Cardiac muscle cell (in vitro differentiated cells and primary cell): ENCODE results near the gene SMG1. TPM values are rescaled to one million over a fixed set of nuclear protein-coding genes. Genes with fewer than 3 reads are reported as not detected.

Source experiments
- DNase-seq, 2 donors: peaks; one replicate each; pipeline versions ENCODE4 v3.0.0 to v3.0.0-alpha.2; 2010 to 2017; ENCODE audit warnings: low read depth in 1 of 2, low spot score in 1 of 2
- H3K27ac ChIP-seq: fragments of 200-600 bp; sonication (generic); 2 replicates; pipeline ENCODE4 v1.5.1; 2016
- H3K27me3 ChIP-seq: fragments of 200-600 bp; sonication (generic); 2 replicates; pipeline ENCODE4 v1.6.0; 2016; ENCODE audit warnings: control low read depth
- H3K36me3 ChIP-seq: fragments of 200-600 bp; sonication (generic); 2 replicates; pipeline ENCODE4 v1.5.1; 2016; ENCODE audit warnings: control low read depth
- H3K4me1 ChIP-seq: fragments of 200-600 bp; sonication (generic); 2 replicates; pipeline ENCODE4 v1.8.1; 2017; ENCODE audit warnings: low read depth, mild to moderate bottlenecking, mixed run types
- H3K4me3 ChIP-seq: fragments of 200-600 bp; sonication (generic); 2 replicates; pipeline ENCODE4 v1.5.1; 2016; ENCODE audit warnings: mild to moderate bottlenecking
- H3K9me3 ChIP-seq: fragments of 200-600 bp; sonication (generic); 2 replicates; pipeline ENCODE4 v1.5.1; 2017; ENCODE audit warnings: low read depth, mild to moderate bottlenecking, control low read depth
- polyA plus RNA-seq: library from polyadenylated mRNA; unstranded; fragments of >200 nt; fragmentation: Nextera tagmentation; extraction: Ambion mirVana; gene quantifications from 2 replicates; pipeline ENCODE4 v1.2.1, GENCODE V29; 2016
- total RNA-seq: library from RNA; depleted of rRNA; stranded (reverse); fragments of >200 nt; gene quantifications from 2 replicates; pipeline ENCODE4 v1.2.3, GENCODE V29; 2016
- TF ChIP-seq, protein P1 (sequence below): IDR thresholded peaks from 2 replicates; pipeline ENCODE4 v1.5.1; 2012; ENCODE audit warnings: low read depth, mild to moderate bottlenecking, low read length

The SMG1 gene
- total and polyA plus RNA-seq, 2 experiments from 2014 or later: 8.2 to 30.1 TPM

DNA sequence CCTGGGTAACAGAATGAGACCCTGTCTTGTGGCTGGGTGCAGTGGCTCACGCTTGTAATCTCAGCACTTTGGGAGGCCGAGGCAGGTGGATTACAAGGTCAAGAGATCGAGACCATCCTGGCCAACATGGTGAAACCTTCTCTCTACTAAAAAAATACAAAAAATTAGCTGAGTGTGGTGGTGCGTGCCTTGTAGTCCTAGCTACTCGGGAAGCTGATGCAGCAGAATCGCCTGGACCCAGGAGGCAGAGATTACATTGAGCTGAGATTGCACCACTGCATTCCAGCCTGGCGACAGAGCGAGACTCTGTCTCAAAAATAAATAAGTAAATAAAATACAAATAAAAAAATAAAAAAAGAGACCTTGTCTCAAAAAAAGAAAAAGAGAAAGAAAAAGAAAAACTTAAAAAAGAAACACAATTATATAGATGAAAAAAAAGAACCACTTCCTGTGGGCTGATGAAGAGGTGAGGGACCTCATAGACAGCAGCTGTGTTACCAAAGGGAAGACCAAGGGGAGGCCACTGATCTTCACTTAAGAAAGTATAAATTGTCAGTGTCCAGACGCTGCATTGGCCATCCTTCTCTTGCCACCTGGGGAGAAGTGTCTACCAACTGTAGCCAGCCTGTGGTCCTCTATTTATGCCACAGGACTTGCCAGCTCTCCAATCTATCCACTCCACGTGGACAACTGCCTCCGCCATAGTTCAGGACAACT, 24.4 kb upstream of the SMG1 start:
- TF ChIP-seq, protein P1, sequence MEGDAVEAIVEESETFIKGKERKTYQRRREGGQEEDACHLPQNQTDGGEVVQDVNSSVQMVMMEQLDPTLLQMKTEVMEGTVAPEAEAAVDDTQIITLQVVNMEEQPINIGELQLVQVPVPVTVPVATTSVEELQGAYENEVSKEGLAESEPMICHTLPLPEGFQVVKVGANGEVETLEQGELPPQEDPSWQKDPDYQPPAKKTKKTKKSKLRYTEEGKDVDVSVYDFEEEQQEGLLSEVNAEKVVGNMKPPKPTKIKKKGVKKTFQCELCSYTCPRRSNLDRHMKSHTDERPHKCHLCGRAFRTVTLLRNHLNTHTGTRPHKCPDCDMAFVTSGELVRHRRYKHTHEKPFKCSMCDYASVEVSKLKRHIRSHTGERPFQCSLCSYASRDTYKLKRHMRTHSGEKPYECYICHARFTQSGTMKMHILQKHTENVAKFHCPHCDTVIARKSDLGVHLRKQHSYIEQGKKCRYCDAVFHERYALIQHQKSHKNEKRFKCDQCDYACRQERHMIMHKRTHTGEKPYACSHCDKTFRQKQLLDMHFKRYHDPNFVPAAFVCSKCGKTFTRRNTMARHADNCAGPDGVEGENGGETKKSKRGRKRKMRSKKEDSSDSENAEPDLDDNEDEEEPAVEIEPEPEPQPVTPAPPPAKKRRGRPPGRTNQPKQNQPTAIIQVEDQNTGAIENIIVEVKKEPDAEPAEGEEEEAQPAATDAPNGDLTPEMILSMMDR: no peak
- DNase-seq: no peak
- Histone ChIP-seq H3K36me3 (no peaks in the 10 kb centered on the region), H3K4me3 (no peak overlapping the region), H3K27ac (no peak overlapping the region), H3K9me3 (no peaks in the 10 kb centered on the region), H3K4me1 (no peaks in the 10 kb centered on the region), H3K27me3 (no peaks in the 10 kb centered on the region)

DNA sequence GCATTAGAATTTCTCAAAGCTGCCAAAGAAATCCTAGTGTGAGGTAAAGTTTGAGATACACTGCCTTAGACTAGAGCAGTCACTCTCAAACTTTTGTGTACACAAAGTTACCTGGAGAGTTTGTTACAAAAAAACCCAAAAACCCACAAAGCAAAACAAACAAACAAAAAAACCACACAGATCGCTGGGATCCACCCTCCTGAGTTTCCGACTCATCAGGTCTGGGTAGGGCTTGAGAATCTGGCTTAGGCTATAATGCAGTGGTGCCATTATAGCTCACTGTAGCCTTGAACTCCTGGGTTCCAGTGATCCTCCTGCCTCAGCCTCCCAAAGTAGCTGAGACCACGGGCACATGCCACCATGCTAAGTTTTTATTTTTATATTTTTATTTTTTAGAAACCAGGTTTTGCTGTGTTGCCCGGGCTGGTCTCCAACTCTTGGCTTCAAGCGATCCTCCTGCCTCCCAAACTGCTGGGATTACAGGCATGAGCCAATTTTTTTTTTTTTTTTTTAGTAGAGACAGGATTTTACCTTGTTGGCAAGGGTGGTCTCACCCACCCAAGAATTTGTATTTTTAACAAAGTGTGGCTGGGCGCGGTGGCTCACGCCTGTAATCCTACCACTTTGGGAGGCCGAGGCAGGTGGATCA, 22.3 kb upstream of the SMG1 start:
- no peak overlapping the region for H3K4me3 ChIP-seq
- no peaks in the 10 kb centered on the region for H3K9me3 ChIP-seq
- TF ChIP-seq, protein P1: no peak
- H3K27me3 ChIP-seq: no peaks in the 10 kb centered on the region
- H3K4me1 ChIP-seq: no peaks in the 10 kb centered on the region
- no peaks in the 10 kb centered on the region for H3K36me3 ChIP-seq
- no peak for DNase-seq
- H3K27ac ChIP-seq: no peak overlapping the region

GRCh38 chr16:18945233-18945632, 19.0 kb upstream of the SMG1 start:
- TF ChIP-seq, protein P1: no peak
- H3K27ac ChIP-seq: no peak overlapping the region
- DNase-seq: no peak
- no peaks in the 10 kb centered on the region for H3K36me3 ChIP-seq
- no peaks in the 10 kb centered on the region for H3K4me1 ChIP-seq
- H3K27me3 ChIP-seq: no peaks in the 10 kb centered on the region
- no peaks in the 10 kb centered on the region for H3K9me3 ChIP-seq
- no peak overlapping the region for H3K4me3 ChIP-seq

DNA sequence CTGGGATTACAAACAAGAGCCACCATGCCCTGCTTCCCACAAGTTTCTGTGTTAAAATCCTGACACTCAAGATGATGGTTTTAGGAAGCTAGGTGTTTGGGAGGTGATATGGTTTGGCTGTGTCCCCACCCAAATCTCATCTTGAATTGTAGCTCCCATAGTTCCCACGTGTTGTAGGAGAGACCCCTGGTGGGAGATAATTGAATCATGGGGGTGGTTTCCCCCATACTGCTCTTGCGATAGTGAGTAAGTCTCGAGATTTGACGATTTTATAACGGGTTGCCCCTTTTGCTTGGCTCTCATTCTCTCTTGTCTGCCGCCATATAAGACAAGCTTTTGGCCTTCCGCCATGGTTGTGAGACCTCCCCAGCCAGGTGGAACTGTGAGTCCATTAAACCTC, 17.2 kb upstream of the SMG1 start:
- Histone ChIP-seq H3K9me3 (no peaks in the 10 kb centered on the region), H3K27ac (no peak overlapping the region), H3K27me3 (no peaks in the 10 kb centered on the region), H3K4me1 (no peaks in the 10 kb centered on the region), H3K4me3 (no peak overlapping the region), H3K36me3 (no peaks in the 10 kb centered on the region)
- no peak for DNase-seq
- TF ChIP-seq, protein P1: no peak

GRCh38 chr16:18942061-18942460, 15.9 kb upstream of the SMG1 start:
- Histone ChIP-seq H3K9me3 (no peaks in the 10 kb centered on the region), H3K27ac (no peak overlapping the region), H3K4me1 (no peaks in the 10 kb centered on the region), H3K4me3 (no peak overlapping the region), H3K27me3 (no peaks in the 10 kb centered on the region), H3K36me3 (no peaks in the 10 kb centered on the region)
- DNase-seq: no peak
- TF ChIP-seq, protein P1: no peak
